HUDEP-2 (cell line): ENCODE measurements around the gene COL15A1.

Source experiments
- DNase-seq, 76 experiments: peaks; one replicate each; lab custom pipeline; 2025; ENCODE audit not compliant: unreplicated experiment in 76 of 76; lab: John Stamatoyannopoulos, UW

The COL15A1 gene

DNA sequence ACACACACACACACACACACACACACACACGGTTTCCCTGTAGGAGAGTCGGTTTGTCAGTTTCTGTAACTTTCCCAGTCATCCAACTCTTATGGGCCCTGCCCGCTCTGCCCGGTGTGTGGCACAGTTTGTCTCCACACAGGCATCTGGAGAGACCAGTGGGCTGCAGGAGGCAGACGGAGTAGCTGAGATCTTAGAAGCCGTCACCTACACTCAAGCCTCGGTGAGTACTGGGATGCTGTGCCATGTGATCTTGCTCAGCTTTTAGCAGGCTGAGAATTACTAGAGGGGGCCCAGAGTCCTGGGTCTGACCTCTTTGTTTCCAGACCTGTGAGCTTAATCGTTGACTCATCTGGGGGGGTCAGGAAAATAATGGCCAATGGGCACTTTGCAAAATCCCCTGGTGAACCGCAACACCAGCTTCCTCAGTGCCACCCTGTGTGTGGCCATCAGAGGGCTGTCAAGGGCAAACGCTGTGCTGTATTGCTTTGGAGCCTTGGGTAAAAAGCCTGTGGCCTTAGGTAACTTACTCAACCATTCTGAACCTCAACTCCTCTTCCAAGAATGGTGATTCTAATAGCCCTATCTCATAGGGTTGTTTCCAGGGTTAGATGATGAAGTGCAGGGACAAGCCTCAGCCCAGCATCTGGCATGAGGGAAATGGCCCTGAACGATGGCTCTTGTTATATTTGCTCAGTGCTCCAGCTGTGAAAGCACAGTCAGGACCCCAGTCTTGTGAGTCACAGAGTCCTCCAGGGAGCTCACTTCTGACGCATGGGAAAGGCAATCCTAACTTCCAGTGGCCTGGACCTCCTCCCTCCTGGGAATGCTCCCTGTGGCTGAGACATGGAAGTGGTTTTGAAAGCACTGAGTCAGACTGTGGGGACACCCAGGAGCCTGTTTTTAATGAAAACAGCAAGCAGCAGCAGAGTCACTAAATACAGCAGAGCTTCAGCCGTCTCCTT is 45.6 kb downstream of the COL15A1 start:
- no peak for DNase-seq

DNA sequence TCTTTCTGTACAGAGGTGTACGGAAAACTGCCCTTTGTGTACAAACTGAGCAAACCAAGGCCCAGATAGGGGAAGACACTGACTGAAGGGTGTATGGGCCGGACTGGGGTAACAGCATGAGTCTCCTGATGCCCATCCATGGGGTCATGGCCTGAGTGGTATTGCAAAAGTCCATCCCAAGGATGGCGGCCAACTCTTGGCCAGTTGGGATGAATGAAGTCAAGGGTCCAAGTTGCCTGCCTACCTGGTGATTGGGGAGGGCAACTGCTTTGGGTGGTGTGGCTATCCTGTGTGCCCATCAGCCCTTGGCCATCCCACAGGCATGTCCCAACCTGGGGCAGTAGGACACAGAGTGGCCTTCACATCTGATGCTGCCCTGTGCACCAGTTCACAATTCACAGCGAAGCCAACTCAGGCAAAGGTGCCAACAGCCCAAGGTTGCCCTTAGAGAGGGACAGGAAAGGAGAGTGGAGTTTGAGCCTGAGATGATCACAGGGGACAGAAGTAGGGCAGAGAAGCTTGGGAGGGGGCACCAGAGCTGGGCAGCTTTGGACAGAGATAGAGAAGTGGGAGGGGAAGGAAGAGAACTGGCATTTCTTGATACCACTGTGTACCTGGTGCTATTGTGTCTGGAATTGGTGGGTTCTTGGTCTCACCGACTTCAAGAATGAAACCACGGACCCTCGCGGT is 46.6 kb downstream of the COL15A1 start:
- DNase-seq, result no peak

GRCh38 chr9:98992107-98992884 is 48.6 kb downstream of the COL15A1 start:
- no peak for DNase-seq

DNA sequence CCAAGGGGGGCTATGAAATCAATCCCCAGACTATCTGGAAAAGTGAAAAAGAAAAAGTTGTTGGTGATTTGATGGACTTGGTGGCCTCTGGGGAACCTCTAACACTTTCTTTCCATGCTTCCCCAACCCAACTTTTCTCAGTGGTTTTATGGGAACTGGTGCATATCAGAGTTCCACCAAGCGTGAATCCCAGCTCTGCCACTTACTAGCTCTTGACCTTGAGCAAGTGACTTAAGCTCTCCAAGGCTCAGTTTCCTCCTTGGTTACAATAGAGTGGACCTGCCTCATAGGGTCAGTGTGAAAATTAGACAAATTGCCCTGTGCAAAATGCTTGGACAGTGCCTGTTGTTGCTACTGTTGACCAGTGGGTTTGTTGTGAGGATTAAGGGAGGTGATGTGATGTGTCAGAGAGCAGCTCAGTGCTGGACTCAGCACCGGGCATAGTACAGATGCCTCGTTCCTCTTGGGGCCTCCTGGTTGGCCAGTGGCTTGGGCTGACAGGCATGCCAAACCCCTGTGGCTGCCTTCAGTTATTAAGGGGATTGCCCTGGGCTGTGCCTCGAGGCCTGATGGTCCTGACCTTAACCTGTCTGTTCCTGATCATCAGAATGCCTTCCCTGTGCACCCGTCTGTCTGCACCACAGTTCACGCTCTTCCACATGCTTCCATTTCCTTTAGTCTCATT is 49.3 kb downstream of the COL15A1 start:
- DNase-seq, result no peak

GRCh38 chr9:98993570-98993945 is 49.9 kb downstream of the COL15A1 start:
- DNase-seq, result no peak

DNA sequence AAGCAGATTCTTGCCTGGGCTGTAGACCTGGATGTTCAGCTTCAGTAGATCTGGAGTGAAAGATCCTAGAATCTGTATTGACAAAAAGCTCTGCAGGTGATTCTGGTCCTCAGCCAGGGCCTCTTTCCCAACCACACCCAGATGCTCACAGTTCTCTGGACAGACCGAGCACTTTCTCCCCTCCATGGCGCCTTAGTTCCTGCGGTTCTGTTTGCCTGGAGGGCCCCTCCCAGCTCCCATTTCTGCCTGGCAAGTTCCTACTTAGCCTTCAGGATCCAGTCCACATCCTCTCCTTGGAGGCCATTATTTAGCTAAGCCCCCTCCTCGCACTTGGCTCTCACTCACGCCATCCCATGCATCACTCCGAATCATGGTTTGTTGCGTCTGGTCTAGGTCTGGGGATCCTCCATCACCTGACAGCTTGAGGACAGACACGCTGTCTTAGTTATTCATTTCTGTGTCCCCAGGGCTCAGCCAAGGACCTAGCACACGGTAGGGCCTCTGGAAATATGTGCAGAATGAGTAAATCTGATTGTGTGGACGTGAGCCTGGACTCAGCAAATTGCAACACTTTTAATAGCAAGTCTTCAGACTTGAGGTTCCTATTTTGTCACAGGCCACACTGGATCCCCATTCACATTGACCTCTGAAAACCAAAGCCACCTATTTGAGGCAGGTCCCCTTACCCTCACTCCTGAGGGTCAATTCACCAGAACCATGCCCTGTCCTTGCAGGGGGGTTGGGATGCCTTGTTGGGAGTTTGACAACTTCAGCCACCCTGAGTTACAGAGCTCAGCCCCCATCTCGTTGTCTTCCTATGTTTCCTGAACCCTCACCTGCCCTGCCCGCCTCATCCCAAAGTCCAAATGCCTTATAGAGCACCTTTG is 50.7 kb downstream of the COL15A1 start:
- DNase-seq, result no peak

DNA sequence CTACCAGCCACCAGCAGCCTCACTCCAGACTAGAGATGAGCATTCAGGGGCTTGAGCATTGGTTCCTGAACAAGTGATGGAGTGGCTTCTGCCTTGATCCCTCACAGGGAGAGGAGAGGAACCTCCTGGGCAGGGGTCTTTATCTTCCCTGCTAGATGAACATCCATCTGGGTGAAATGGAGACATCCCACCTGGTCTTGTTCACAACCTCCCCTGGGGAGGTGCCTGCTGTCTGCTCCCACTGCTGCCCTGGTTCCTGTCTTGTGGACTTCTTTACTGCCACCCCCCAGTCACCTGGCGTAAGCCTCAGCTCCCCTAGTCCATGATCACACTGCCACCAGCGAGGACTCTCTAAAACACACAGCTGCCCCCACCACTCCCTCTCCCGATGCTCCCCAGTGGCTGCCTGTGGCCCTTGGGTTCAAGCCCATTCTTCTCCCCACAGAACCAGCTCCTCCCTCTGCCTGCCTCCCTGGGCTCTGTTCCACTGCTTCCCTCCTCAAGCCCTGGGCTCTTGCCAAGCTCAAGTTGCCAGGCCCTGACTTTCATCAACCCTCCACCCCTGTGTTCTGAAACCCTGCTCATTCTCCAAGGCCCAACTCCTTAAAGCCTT is 51.5 kb downstream of the COL15A1 start:
- peak in 71 of 76 experiments; percentile 4 to 80 (median 49) for DNase-seq

DNA sequence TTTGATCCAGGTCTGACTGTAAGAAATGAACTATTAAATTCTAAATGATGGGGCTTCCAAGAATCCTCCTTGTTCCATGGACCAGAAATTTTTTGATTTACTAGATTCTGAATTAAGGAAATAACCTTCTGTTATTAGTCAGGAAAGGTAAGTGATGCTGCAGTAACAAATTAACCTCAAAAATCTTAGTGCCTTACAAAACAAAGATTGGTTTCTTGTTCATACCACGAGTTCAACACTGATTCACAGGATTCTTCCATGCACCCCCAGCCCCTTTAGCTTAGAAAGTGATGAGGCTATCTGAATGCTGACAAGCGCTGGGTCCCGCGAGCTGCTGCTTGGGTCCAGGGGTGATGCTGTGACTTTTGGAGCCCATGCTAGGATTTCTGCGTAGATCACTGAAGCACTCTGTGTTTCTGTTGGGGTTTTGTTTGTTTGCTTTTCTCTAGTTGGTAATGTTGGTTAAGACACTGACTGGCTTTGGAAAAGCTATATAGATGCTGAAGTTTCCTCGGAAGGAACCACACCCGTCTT is 52.3 kb downstream of the COL15A1 start:
- DNase-seq, result no peak

GRCh38 chr9:98997604-98998003 is 53.9 kb downstream of the COL15A1 start:
- peak in 64 of 76 experiments; percentile 11 to 72 (median 46) for DNase-seq

DNA sequence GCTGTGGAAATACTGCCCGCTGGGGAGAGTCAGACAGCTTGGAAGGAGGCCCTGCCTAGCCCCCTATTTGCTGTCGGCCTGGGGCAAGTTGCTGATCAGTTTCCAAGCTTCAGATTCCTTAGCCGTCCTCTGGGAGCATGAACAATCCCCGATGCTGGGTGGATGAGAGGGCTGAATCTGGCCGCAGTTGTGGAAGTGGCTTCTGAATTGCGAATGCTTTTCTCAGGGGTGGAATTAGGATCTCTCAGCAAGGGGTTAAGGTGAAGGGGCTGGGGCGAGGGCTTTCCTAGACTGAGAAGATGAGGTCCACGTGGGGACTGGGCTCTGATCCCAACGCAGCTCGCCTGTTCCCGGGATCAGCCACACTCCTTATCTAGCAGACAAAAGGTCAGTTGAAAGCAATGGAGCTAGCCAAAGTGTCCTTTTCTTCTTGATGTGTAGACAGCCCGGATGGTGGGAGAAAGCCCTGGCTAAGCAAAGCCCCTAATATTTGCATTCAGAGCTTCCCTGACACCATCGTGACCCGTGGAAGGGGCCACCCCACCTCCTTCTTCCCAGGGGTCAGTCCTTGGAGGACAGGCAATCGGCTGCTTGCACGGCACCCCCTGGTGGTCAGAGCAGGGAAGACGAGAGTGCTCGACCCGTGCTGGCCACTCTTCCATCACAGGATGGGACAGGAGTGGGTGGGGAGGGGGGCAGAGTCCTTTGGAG is 54.9 kb downstream of the COL15A1 start:
- peak in 66 of 76 experiments; percentile 2 to 82 (median 56) for DNase-seq

DNA sequence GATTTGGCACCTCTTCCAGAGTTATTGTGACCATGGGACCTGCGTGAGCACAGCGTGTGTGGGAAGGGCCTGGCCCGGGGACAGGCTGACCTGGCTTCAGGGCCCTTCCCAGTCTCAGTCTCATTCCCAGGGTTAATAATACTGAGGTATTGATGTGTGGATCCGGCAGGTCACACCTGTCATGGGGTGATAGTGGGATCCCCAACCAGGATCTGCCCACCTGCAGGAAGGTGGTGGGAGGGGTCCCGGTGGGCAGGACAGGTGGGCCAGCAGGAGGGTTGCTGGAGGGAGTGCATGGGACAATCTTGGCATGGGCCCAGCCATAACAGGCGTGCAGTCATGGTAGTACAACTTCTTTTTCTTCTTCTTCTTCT is 55.4 kb downstream of the COL15A1 start:
- DNase-seq, result no peak

DNA sequence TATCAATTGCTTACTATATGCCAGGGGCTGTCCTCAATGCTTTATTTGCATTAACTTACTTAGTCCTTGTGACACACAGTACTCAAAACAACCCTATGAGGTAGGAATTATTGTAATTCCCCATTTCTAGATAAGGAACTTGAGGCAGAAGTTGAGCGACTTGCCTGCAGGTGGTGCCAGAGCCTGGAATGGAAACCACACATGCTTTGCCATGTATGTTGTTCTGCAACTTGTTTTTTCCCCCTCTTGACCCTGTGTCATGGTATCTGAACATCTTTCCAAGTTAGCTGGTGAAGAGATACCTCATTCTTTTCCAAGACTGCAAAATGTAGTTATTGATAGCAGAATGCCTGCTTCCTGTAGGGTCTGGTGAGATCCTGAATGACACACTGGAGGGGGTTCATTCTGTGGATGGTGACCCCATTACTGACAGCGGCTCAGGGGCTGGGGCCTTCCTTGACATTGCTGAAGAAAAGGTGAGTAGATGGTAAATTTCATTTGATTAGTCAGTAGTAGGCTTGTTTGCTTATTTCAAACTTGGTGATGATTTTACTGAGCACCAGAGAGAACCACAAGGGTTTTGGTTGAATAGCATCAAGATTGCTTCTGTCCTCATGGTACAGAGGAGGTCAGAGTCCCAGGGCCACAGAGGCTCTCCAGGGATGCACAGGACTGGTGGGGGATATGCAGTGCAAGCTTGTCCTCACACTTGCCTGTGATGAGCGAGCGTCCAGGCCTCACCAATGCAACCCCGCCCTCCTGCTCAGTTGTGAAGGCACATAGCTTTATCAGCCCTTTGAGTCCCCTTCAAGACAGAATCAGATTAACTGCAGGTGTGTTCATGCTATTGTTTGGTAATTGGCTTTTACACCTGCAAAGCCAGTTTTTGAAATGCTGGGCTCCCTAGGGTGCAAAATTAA is 57.0 kb downstream of the COL15A1 start:
- peak in 57 of 76 experiments; percentile 9 to 67 (median 37) for DNase-seq

- no peak for DNase-seq
Observed at GRCh38 chr9:99001892-99002291, 58.2 kb downstream of the COL15A1 start.

DNA sequence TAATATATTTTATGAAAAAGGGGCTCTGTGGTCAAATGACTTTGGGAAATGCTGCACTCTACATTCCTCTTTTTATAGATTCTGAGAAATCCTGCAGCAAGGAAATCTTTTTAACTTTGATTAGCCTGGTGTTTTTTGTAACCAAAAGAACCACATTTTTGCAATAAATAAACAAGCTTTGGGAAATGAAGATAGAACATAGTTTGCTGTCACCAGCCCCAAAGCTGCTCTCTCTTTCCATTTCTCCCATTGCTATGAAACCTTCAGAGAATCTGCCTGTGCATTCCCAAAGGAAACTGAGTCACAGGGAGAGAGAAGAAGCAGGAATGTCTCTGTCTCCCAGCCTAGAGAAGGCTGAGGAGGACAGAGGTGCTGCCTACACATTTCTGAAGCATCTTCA is 59.0 kb downstream of the COL15A1 start:
- DNase-seq, result no peak

GRCh38 chr9:99003308-99003707 is 59.6 kb downstream of the COL15A1 start:
- no peak for DNase-seq

- no peak for DNase-seq
Observed at GRCh38 chr9:99004115-99004514, 60.4 kb downstream of the COL15A1 start.
